HCT116 (cell line): ENCODE data around the gene FAM53B. TPM values are rescaled to one million over a fixed set of nuclear protein-coding genes. Genes with fewer than 3 reads are reported as not detected.

Experiments used
- ATAC-seq: fragments of 200-7000 bp; cut with Tn5 transposase; 2 replicates; pipeline ENCODE4 v1.9.1; 2020; ENCODE audit warnings: mild to moderate bottlenecking, moderate library complexity
- BruUV-seq: library from RNA; stranded (reverse); fragments of 400-500 nt; replicated peaks from 2 replicates; lab custom pipeline; 2021; lab: Mats Ljungman, UMichigan
- CTCF ChIA-PET: fragments of 300-600 bp; sonication (Branson Sonifier 250); formaldehyde crosslinking; loops from one replicate; lab custom pipeline; 2021; ENCODE audit warnings: antibody characterized with exemption; lab: Charles Lee
- POLR2A ChIA-PET: fragments of 300-600, 350-600 bp; sonication (Branson Sonifier 250); formaldehyde crosslinking; loops from one replicate; lab custom pipeline; 2021; ENCODE audit warnings: antibody characterized with exemption; lab: Charles Lee
- RAD21 ChIA-PET, 2 experiments: fragments of 300-600 bp; sonication (Branson Sonifier 250); formaldehyde crosslinking; loops; one replicate each; lab custom pipeline; 2023; ENCODE audit warnings: low total read pairs in 2 of 2; ENCODE audit not compliant: uncharacterized antibody in 2 of 2, unreplicated experiment in 2 of 2, low non-redundant PET in 1 of 2; lab: Charles Lee
- DNase-seq: peaks from one replicate; pipeline ENCODE4 v3.0.0-alpha.2; 2010; ENCODE audit warnings: low read depth, low spot score
- H2AFZ ChIP-seq: fragments of 200-600 bp; shearing (Covaris generic), sonication (generic); 2 replicates; pipeline ENCODE4 v1.6.1; 2017; ENCODE audit warnings: low read depth, mixed run types, mixed read lengths, antibody characterized with exemption, low read length; ENCODE audit not compliant: poor library complexity, severe bottlenecking
- H3K27ac ChIP-seq: 2 replicates; pipeline ENCODE4 v1.5.1; 2012; ENCODE audit warnings: low read depth, low read length
- H3K27me3 ChIP-seq: fragments of 200-600 bp; sonication (generic); 2 replicates; pipeline ENCODE4 v1.6.1; 2016; ENCODE audit warnings: mixed run types, low read length, mixed read lengths; ENCODE audit not compliant: insufficient read depth
- H3K36me3 ChIP-seq, 2 experiments: fragments of 200-500 bp in 1 of 2; fragments of 200-600 bp in 1 of 2; sonication (Bioruptor generic) in 1 of 2; sonication (generic) in 1 of 2; 2 replicates each; pipeline versions ENCODE4 v1.5.1 to v1.6.1; 2014 to 2016; ENCODE audit warnings: low read length in 2 of 2, inconsistent platforms in 1 of 2, mixed read lengths in 1 of 2, mixed run types in 1 of 2; ENCODE audit not compliant: insufficient read depth in 2 of 2, control insufficient read depth in 1 of 2
- H3K4me1 ChIP-seq, 2 experiments: fragments of 200-600 bp in 1 of 2; sonication (generic) in 1 of 2; 2 replicates each; pipeline versions ENCODE4 v1.5.1 to v1.6.1; 2012 to 2017; ENCODE audit warnings: low read length in 2 of 2, inconsistent platforms in 1 of 2, mild to moderate bottlenecking in 1 of 2, mixed read lengths in 1 of 2, mixed run types in 1 of 2, moderate library complexity in 1 of 2; ENCODE audit not compliant: insufficient read depth in 2 of 2, control insufficient read depth in 1 of 2
- H3K4me2 ChIP-seq: fragments of 200-600 bp; sonication (generic); 2 replicates; pipeline ENCODE4 v1.6.1; 2017; ENCODE audit warnings: mixed run types, low read length, mixed read lengths
- H3K4me3 ChIP-seq, 2 experiments: fragments of 200-600 bp in 1 of 2; sonication (generic) in 1 of 2; replicated peaks in 1 of 2; 2 replicates each; pipeline ENCODE4 v1.5.1; 2011 to 2016; ENCODE audit warnings: low read length in 2 of 2, control low read depth in 1 of 2, low read depth in 1 of 2, mild to moderate bottlenecking in 1 of 2, mixed read lengths in 1 of 2, mixed run types in 1 of 2
- H3K79me2 ChIP-seq: fragments of 200-600 bp; sonication (generic); 2 replicates; pipeline ENCODE4 v1.6.1; 2017; ENCODE audit warnings: mild to moderate bottlenecking, mixed run types, low read length, moderate library complexity, mixed read lengths; ENCODE audit not compliant: insufficient read depth
- H3K9ac ChIP-seq: fragments of 200-600 bp; sonication (generic); 2 replicates; pipeline ENCODE4 v1.6.1; 2016; ENCODE audit warnings: low read length, mixed read lengths
- H3K9me2 ChIP-seq: fragments of 200-600 bp; sonication (generic), shearing (Covaris generic); 2 replicates; pipeline ENCODE4 v1.6.1; 2017; ENCODE audit warnings: mixed run types, mild to moderate bottlenecking, moderate library complexity; ENCODE audit not compliant: insufficient read depth
- H3K9me3 ChIP-seq, 2 experiments: fragments of 200-500 bp in 1 of 2; fragments of 200-600 bp in 1 of 2; sonication (Bioruptor generic) in 1 of 2; sonication (generic) in 1 of 2; 2 replicates each; pipeline ENCODE4 v1.6.1; 2014 to 2017; ENCODE audit warnings: low read length in 2 of 2, mixed read lengths in 2 of 2, inconsistent platforms in 1 of 2, low read depth in 1 of 2, mild to moderate bottlenecking in 1 of 2, mixed run types in 1 of 2, moderate library complexity in 1 of 2; ENCODE audit not compliant: control insufficient read depth in 1 of 2, insufficient read depth in 1 of 2
- H4K20me1 ChIP-seq: fragments of 200-600 bp; sonication (generic), shearing (Covaris generic); 2 replicates; pipeline ENCODE4 v1.6.1; 2017; ENCODE audit warnings: mixed run types, mild to moderate bottlenecking, moderate library complexity; ENCODE audit not compliant: insufficient read depth
- CBX3 ChIP-seq: IDR thresholded peaks from 2 replicates; pipeline ENCODE4 v1.6.1; 2012; ENCODE audit warnings: low read depth
- CTCF ChIP-seq, 3 experiments: fragments of 200-600 bp in 1 of 3; sonication (generic) in 1 of 3; IDR thresholded peaks in 2 of 3; conservative IDR thresholded peaks in 1 of 3; 2 replicates each; pipeline ENCODE4 v1.5.1; 2012 to 2017; ENCODE audit warnings: low read depth in 2 of 3, low read length in 2 of 3, antibody characterized with exemption in 1 of 3, borderline replicate concordance in 1 of 3, control low read depth in 1 of 3, mild to moderate bottlenecking in 1 of 3, mixed read lengths in 1 of 3, mixed run types in 1 of 3, moderate library complexity in 1 of 3; ENCODE audit not compliant: insufficient read depth in 1 of 3
- EGR1 ChIP-seq: IDR thresholded peaks from 2 replicates; pipeline ENCODE4 v1.6.1; 2012; ENCODE audit warnings: low read depth
- ELF1 ChIP-seq: IDR thresholded peaks from 2 replicates; pipeline ENCODE4 v1.6.1; 2012; ENCODE audit warnings: low read depth, borderline replicate concordance
- JUND ChIP-seq: IDR thresholded peaks from 2 replicates; pipeline ENCODE4 v1.6.1; 2012
- POLR2A ChIP-seq: IDR thresholded peaks from 2 replicates; pipeline ENCODE4 v1.7.0; 2011; ENCODE audit warnings: borderline replicate concordance; ENCODE audit not compliant: insufficient read depth, insufficient read length; ENCODE audit errors: extremely low read depth
- SIN3A ChIP-seq: IDR thresholded peaks from 2 replicates; pipeline ENCODE4 v1.6.1; 2012; ENCODE audit warnings: low read depth
- SP1 ChIP-seq: IDR thresholded peaks from 2 replicates; pipeline ENCODE4 v1.6.1; 2012; ENCODE audit warnings: low read depth
- SRF ChIP-seq: IDR thresholded peaks from 2 replicates; pipeline ENCODE4 v1.6.1; 2012; ENCODE audit warnings: low read depth
- TCF7L2 ChIP-seq: IDR thresholded peaks from 2 replicates; pipeline ENCODE4 v1.7.0; 2011; ENCODE audit warnings: borderline replicate concordance, inconsistent platforms; ENCODE audit not compliant: insufficient read depth, insufficient read length; ENCODE audit errors: extremely low read depth
- ZBTB33 ChIP-seq: IDR thresholded peaks from 2 replicates; pipeline ENCODE4 v1.6.1; 2011; ENCODE audit warnings: mild to moderate bottlenecking, low read length, moderate library complexity; ENCODE audit not compliant: insufficient replicate concordance; ENCODE audit errors: extremely low read depth
- ZFX ChIP-seq: fragments of 450-650 bp; IDR thresholded peaks from 2 replicates; pipeline ENCODE4 v1.6.1; 2017
- ZNF274 ChIP-seq: fragments of 200-500 bp; sonication (Bioruptor generic); IDR thresholded peaks from 2 replicates; pipeline ENCODE4 v1.6.1; 2014; ENCODE audit warnings: mild to moderate bottlenecking, low read depth, low read length, inconsistent platforms
- intact Hi-C: fragments of 100-400 bp; cut with micrococcal nuclease; formaldehyde crosslinking; loops from 2 replicates; pipeline ENCODE4 v1.10.0; 2022
- total RNA-seq: library from RNA; stranded (reverse); gene quantifications from one replicate; pipeline ENCODE4 v1.2.1, GENCODE V29; 2021; ENCODE audit not compliant: unreplicated experiment
- TF ChIP-seq, protein P1 (sequence below): IDR thresholded peaks from 2 replicates; pipeline ENCODE4 v1.6.1; 2012
- TF ChIP-seq, protein P2 (sequence below): IDR thresholded peaks from 2 replicates; pipeline ENCODE4 v1.6.1; 2012

The FAM53B gene
- total RNA-seq, 1 experiment from 2014 or later: 19.6 TPM

- H3K4me2 ChIP-seq: no peak overlapping the region
- no peaks in the 10 kb centered on the region for H3K9me3 ChIP-seq
- no peak overlapping the region for H3K9ac ChIP-seq
- CTCF ChIA-PET: interaction anchor here (1.5 kb wide), 2 partner anchors 7 to 9 kb away, joined by 3 to 6 read pairs; no protein-coding TSS in a partner anchor
- H3K79me2 ChIP-seq: 0 out of 2 replicates have a peak, but pooled peaks cover 6% of the 10 kb centered on the region
- no peak overlapping the region for H3K27ac ChIP-seq
- no peaks in the 10 kb centered on the region for H3K9me2 ChIP-seq
- H3K4me1 ChIP-seq: peaks cover 9 to 16% of the 10 kb centered on the region in 2 experiments; a peak in 3 of 4 replicates
- no peak for TF ChIP-seq ZNF274
- H3K4me3 ChIP-seq: no peak overlapping the region
- no peaks in the 10 kb centered on the region for H4K20me1 ChIP-seq
- POLR2A ChIA-PET: no interaction called here
- intact Hi-C loops: no loop called here
- no peak overlapping the region for H2AFZ ChIP-seq
- ATAC-seq (no peak), DNase-seq (no peak)
- no TSS peak for BruUV-seq
- RAD21 ChIA-PET: interaction anchor here in 1 of 2 experiments (0.6 kb wide), 1 partner anchor 315 kb away, joined by 4 read pairs; the partner anchor contains the start of gene OAT
- no peaks in the 10 kb centered on the region for H3K36me3 ChIP-seq
- H3K27me3 ChIP-seq: no peaks in the 10 kb centered on the region
Measured at GRCh38 chr10:124733571-124734245, 10.5 kb downstream of the FAM53B start.

- Histone ChIP-seq H3K4me2 (no peak overlapping the region), H2AFZ (no peak overlapping the region), H3K9ac (no peak overlapping the region), H3K27me3 (no peaks in the 10 kb centered on the region), H3K27ac (no peak overlapping the region), H3K79me2 (0 out of 2 replicates have a peak, but pooled peaks cover under 1% of the 10 kb centered on the region), H3K4me3 (no peak overlapping the region), H3K36me3 (no peaks in the 10 kb centered on the region), H4K20me1 (no peaks in the 10 kb centered on the region), H3K9me2 (no peaks in the 10 kb centered on the region), H3K9me3 (no peaks in the 10 kb centered on the region), H3K4me1 (peaks cover 9 to 16% of the 10 kb centered on the region in 2 experiments; a peak in 3 of 4 replicates)
- RAD21 ChIA-PET: no interaction called here
- DNase-seq: no peak
- no peak for ATAC-seq
- intact Hi-C loops: no loop called here
- CTCF ChIA-PET: interaction anchor here (1.5 kb wide), 1 partner anchor 8 kb away, joined by 6 read pairs; no protein-coding TSS in a partner anchor
- POLR2A ChIA-PET: no interaction called here
- BruUV-seq: no TSS peak
- TF ChIP-seq POLR2A: no peak
- TF ChIP-seq, protein P1, sequence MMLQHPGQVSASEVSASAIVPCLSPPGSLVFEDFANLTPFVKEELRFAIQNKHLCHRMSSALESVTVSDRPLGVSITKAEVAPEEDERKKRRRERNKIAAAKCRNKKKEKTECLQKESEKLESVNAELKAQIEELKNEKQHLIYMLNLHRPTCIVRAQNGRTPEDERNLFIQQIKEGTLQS: no peak
- no peak for TF ChIP-seq ZNF274
- TF ChIP-seq ELF1: no peak
- TF ChIP-seq TCF7L2: no peak
- no peak for TF ChIP-seq CBX3
- TF ChIP-seq JUND: no peak
- no peak for TF ChIP-seq SP1
- TF ChIP-seq ZFX: no peak
- TF ChIP-seq SRF: no peak
- TF ChIP-seq SIN3A: no peak
- TF ChIP-seq EGR1: no peak
- TF ChIP-seq CTCF (IDR thresholded peaks at IDR 0.05 in 2 of 3, conservative IDR thresholded peaks at IDR 0.05 in 1 of 3; ENCODE audit: borderline replicate concordance in 1 of 3, insufficient read depth in 1 of 3, low read depth in 2 of 3, low read length in 2 of 3): no peak
- TF ChIP-seq, protein P2, sequence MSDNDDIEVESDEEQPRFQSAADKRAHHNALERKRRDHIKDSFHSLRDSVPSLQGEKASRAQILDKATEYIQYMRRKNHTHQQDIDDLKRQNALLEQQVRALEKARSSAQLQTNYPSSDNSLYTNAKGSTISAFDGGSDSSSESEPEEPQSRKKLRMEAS: no peak
- no peak for TF ChIP-seq ZBTB33
Measured at GRCh38 chr10:124732931-124733570, 11.1 kb downstream of the FAM53B start.
